NCI-H2081 (cell line): ENCODE results near the gene RSU1.

ENCODE experiments used
- DNase-seq, 2 experiments: peaks; one replicate each; lab custom pipeline; 2025; lab: John Stamatoyannopoulos, UW

RSU1 gene

GRCh38 chr10:16674147-16674703, 143.0 kb downstream of the RSU1 start:
- DNase-seq: peak; percentile 46 to 82

- peak; percentile 75 to 87 for DNase-seq
These were observed 143.8 kb downstream of the RSU1 start for GRCh38 chr10:16673443-16673842.

DNA sequence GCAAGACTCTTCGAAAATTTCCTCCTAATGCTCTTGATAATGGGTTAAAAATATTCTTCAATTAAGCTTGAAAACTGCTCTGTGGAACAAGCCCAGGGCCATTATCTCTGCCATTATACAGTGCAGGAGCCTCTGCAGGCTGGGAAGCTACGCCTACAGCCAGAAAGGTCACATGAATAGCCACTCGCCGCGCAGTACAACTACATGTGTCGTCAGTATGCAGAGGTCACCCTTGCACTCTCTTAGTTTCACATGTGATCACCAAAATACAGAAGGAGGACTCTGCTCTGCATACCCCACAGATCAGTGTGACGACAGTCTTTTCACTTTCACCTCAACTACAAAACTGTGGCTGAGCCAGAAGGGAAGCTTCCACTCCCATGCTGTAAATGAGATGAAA, 153.8 kb downstream of the RSU1 start:
- DNase-seq: no peak

GRCh38 chr10:16662923-16663322, 154.3 kb downstream of the RSU1 start:
- no peak for DNase-seq

GRCh38 chr10:16656895-16657294, 160.3 kb downstream of the RSU1 start:
- DNase-seq: no peak

DNA sequence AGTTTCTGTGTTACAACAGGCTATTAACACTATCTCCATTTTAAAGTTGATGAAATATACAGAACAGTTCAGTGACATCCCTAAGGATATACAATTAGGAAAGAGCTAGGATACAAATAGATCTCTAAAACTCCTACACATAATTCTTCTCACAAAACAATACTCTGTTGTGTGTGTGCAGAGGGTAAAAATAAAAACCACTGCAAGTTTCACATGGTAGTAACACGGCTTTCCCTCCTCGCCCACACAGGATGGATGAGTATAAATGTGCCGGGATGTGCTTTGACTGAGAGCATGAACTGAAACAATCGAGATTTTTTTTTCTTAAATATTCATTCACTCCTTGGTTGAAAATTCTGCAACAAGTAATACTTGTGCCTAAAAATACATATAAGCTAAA, 164.0 kb downstream of the RSU1 start:
- no peak for DNase-seq

GRCh38 chr10:16652154-16652553, 165.1 kb downstream of the RSU1 start:
- DNase-seq: no peak

GRCh38 chr10:16649757-16650156, 167.5 kb downstream of the RSU1 start:
- DNase-seq: no peak

DNA sequence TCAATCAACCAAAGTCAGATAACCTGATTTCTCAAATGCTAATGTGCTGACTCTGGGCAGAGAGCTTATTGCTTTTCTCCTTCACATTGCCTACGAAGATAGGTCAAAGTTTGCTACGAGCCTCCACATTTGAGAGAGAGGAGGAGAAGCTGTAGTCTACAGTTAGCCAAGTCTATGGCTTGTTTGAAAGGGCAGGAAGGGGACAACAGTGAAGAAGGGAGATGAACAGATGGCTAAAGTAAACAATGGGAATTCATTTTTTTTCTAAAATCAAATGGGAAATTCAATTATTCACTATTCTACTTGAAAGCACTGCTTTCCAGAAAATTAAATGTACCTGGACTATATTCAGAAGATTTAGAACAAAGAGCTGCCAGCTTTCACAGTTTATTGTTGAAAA, 168.9 kb downstream of the RSU1 start:
- DNase-seq: no peak

DNA sequence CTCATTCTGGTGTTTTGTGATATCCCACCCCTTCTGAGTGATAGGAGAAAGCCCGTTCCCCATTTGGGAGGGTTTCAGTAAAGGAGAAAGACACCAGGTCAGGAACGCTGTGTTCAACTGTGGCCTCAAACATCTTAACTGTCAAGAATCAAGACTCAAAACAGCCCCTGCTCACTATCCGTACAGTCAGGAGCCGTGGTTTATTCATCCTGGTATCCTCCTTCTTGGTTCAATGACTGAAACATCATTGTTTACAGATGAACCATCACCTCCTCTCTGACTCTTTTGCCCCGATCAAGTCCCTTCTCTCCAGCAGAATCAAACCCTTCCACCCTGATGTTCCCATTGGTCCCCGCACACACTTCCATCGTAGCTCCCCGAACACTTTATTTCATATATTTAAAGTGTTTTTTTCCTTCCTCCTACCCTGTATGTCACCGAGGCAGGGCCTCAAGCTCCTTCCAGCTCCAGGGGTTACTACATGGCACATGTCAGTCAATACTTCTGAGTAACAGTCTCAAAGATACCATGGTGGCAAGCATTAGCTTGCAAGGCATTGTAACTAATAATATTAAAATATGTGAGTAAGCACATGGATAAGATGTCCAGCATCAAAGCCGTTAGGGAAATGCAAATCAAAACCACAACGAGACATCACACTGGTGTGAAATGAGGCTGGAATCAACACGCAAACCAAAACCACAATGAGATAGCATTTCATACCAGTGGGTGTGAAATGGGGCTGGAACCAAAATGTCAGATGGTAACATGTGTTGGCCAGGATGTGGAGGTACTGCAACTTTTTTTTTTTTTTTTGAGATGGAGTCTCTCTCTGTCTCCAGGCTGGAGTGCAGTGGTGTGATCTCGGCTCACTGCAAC, 170.8 kb downstream of the RSU1 start:
- no peak for DNase-seq

DNA sequence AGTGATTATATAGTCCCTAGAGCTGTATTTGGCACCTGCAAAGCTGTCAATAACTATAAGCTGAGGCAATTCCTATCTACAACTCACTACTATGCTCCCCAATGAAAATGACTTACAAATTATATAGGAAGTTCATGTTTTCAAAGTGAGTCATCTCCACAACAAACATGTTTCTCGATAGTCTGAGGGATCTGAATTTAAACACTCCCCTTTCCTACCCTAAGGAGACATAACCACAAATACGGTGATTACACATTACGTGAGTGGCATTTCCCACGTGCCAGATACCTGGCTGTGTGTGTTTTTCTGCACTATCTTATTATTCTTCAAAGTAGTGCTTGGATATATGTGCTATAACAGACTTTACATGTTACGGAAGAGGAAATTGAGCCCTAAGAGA, 173.1 kb downstream of the RSU1 start:
- DNase-seq: no peak

GRCh38 chr10:16643502-16643901, 173.7 kb downstream of the RSU1 start:
- no peak for DNase-seq

DNA sequence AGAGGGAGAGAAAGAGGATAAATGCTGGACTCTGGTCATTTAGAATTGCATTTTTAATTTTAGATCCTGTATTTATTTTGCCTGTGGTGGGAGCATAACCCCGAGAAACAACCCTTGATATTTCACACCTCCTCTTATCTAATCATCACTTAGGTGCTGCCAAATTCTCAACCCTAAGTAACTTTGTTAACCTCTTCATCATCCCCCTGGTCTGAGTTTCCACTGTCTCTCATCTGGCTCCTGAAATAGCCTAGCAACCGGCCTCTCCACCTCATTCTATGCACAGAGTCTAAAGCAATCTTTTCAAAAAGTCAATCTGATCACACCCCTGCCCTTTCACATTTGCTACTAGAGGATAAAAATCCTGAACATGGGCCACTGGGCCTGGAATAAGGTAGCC, 177.1 kb downstream of the RSU1 start:
- no peak for DNase-seq

DNA sequence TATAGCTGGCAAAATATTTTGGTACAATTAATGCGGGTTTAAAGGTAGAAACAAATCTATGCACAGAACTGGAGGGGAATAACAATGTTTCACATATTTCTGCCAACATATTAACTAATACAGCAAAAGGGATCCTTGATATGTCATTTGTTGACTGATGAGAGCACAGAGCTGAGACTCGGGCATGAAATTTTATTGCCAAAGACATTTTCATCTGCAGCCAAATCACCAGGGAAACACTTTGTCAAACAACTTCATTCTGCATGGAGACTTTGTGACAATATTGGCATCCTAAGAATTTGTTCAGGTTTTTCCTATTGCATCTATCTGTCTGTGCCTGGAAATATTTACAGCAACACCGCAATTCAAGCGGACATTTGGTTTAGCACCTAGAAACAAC, 177.8 kb downstream of the RSU1 start:
- DNase-seq: no peak

GRCh38 chr10:16632996-16633395, 184.2 kb downstream of the RSU1 start:
- no peak for DNase-seq

- no peak for DNase-seq
These were observed 190.5 kb downstream of the RSU1 start for GRCh38 chr10:16626697-16627096.

DNA sequence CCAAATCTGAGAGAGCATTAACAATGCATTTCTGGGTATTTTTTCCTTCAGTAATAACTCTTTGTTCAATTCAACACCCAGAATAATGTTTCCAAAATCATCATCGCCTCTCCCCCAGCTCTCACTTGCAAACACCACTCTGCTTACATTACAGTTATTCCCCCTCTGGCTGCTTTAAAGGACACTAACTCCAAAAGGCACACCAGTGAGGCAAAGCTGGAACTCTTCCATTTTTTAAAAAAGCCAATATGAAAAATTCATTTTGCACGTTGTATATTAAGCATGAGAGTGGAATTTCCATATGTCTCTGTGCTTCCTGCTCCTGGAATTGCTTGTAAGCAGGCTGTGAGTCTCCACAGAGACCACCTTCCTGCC, 204.3 kb downstream of the RSU1 start:
- DNase-seq: peak in 1 of 2 experiments; percentile 46

DNA sequence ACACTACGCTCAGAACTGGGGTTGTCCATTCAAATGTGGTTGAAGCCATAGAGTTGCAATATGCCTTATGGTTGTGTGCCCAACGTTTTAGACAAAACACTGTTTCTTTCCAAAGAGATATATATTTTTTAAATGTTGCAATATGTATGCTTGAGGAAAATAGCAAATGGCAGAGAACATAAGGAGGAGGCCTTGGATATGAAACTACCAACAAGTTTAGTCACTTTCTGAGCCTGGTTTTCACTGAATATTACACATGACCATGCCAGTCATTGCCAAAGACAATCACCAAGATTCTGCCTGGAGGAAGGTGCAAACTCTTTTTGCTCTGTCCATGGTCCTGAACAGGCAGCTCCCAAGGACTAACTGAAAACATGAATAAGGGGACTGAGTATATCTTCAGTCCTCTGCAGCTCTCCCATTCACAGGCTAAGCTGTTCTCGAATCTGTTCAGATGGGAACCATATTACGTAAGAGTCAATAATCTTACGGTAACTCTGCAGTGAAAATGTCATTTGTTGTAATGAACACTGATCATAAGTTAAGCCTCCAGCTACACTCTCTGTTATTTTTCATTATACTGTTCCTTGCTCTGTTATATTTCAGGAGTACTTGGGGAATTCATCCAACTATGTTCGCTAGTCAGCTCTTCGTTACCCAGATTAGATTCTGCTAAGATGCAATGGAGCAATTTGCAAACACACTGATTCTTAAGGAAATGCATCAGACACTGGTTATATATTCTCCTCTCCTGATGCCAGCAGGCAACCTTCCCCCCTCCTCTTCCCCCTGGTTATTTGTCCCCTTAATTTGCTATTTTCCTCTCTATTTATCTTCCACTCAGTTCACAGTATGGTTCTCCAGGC, 204.9 kb downstream of the RSU1 start:
- no peak for DNase-seq

GRCh38 chr10:16611037-16611436, 206.2 kb downstream of the RSU1 start:
- DNase-seq: no peak

GRCh38 chr10:16609211-16609610, 208.0 kb downstream of the RSU1 start:
- no peak for DNase-seq

- DNase-seq: no peak
These were observed 210.3 kb downstream of the RSU1 start for GRCh38 chr10:16606923-16607322.

DNA sequence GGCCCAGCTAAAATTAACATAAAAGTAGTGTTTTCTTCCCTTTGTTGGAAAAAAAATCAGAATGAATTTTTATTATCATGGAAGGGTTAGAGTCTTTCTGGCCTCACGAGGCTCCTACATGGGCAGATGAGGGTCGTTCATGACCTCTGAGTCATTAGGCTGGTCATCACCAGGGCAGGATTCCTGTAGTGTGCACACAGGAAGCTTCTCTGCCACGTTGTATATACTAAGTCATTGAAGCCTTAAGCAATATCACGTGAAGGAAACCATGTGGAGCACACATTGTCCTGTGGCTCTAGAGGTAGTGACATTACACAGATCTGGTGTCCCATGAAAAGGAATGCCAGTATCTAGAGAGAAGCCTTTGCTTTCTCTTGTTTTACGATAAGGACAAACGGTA, 210.8 kb downstream of the RSU1 start:
- DNase-seq: no peak

DNA sequence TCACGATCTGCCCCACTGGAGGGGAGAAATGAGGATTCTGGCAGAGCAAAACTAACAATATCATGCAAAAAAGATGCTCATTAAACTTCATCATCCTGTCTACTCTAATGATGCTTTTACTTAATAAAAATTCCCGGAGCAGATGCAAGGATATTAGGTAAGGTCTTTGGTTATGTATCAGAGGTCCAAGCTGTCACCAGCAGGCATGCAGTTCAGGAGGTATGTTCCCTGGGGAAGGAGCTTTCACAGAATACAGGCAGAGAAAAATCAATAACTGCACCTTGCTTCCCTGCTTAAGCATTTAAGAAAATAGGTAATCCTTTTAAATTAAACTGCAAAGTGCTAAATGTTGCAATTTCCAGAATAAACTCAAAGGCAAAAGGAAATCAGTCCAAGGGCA, 213.9 kb downstream of the RSU1 start:
- no peak for DNase-seq
